ENCODE results near the gene INF2.

Gene INF2

DNA sequence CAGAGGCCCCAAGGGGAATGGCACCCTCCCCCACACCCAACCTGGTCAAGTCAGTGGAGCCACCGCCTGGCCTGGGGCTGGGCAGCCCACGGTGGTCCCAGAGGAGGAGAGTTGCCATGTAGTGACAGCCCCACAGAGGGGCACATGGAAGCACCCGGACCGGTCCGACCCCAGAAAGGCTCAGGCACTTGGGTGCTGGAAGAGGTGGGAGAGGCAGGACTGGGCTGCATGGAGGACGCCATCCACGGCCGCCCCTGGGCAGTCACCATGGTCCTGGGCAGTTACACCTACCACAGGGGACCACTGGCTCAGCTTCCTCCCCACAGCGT is 46.9 kb upstream of the INF2 start:
- Histone ChIP-seq H3K18ac (ENCODE audit: low read length) (no peak overlapping the region), H4K91ac (ENCODE audit: low read depth, low read length) (no peak overlapping the region), H3K4me1 (ENCODE audit: control insufficient read depth in 1 of 2, insufficient read depth in 2 of 2, low read length in 2 of 2) (no peaks in the 10 kb centered on the region), H4K12ac (ENCODE audit: low read depth, low read length) (no peak overlapping the region), H2BK120ac (ENCODE audit: insufficient read depth, low read length, poor library complexity) (no peak overlapping the region), H3K36me3 (ENCODE audit: control insufficient read depth in 1 of 2, insufficient read depth in 2 of 2, low read length in 2 of 2) (no peaks in the 10 kb centered on the region), H2BK5ac (ENCODE audit: low read depth, low read length, poor library complexity) (no peak overlapping the region), H2AFZ (ENCODE audit: insufficient read depth, low read length, poor library complexity) (no peak overlapping the region), H3K79me1 (ENCODE audit: low read length) (no peaks in the 10 kb centered on the region), H3K23ac (ENCODE audit: low read length) (no peak overlapping the region), H3K9me3 (ENCODE audit: insufficient read depth, low read depth, low read length) (peaks cover 3% of the 10 kb centered on the region), H3K4me3 (ENCODE audit: low read depth, low read length) (no peak overlapping the region), H3K79me2 (ENCODE audit: control insufficient read depth, insufficient read depth, low read length, poor library complexity) (no peaks in the 10 kb centered on the region), H2AK5ac (ENCODE audit: low read length) (no peak overlapping the region), H3K4me2 (ENCODE audit: low read length) (no peak overlapping the region), H3K14ac (ENCODE audit: low read length) (no peak overlapping the region), H3K27me3 (ENCODE audit: insufficient read depth, low read length) (no peaks in the 10 kb centered on the region), H3K4ac (ENCODE audit: low read depth, low read length) (no peak overlapping the region), H2BK12ac (ENCODE audit: low read length) (no peak overlapping the region), H3K27ac (ENCODE audit: low read depth, low read length) (no peak overlapping the region), H3K9ac (ENCODE audit: low read length) (no peak overlapping the region), H4K8ac (ENCODE audit: low read depth, low read length) (no peak overlapping the region)
- WGBS (ENCODE audit: extremely low coverage, insufficient coverage, insufficient read length), result no CpG with 5 or more reads among the region's 9 CpGs
- no peak for DNase-seq

- H2BK5ac ChIP-seq (ENCODE audit: low read depth, low read length, poor library complexity), result no peak overlapping the region
- no peak overlapping the region for H2AFZ ChIP-seq (ENCODE audit: insufficient read depth, low read length, poor library complexity)
- WGBS (ENCODE audit: extremely low coverage, insufficient coverage, insufficient read length), result no CpG with 5 or more reads among the region's 8 CpGs
- H3K9ac ChIP-seq (ENCODE audit: low read length), result no peak overlapping the region
- no peak overlapping the region for H4K12ac ChIP-seq (ENCODE audit: low read depth, low read length)
- no peak overlapping the region for H4K91ac ChIP-seq (ENCODE audit: low read depth, low read length)
- no peaks in the 10 kb centered on the region for H3K79me2 ChIP-seq (ENCODE audit: control insufficient read depth, insufficient read depth, low read length, poor library complexity)
- no peak overlapping the region for H4K8ac ChIP-seq (ENCODE audit: low read depth, low read length)
- H3K23ac ChIP-seq (ENCODE audit: low read length), result no peak overlapping the region
- no peak overlapping the region for H3K4me2 ChIP-seq (ENCODE audit: low read length)
- H3K9me3 ChIP-seq (ENCODE audit: insufficient read depth, low read depth, low read length), result peaks cover 3% of the 10 kb centered on the region
- H3K4me1 ChIP-seq (ENCODE audit: control insufficient read depth in 1 of 2, insufficient read depth in 2 of 2, low read length in 2 of 2), result no peaks in the 10 kb centered on the region
- no peak overlapping the region for H3K18ac ChIP-seq (ENCODE audit: low read length)
- no peak overlapping the region for H2BK120ac ChIP-seq (ENCODE audit: insufficient read depth, low read length, poor library complexity)
- no peak overlapping the region for H3K4ac ChIP-seq (ENCODE audit: low read depth, low read length)
- H3K14ac ChIP-seq (ENCODE audit: low read length), result no peak overlapping the region
- no peak overlapping the region for H3K4me3 ChIP-seq (ENCODE audit: low read depth, low read length)
- no peaks in the 10 kb centered on the region for H3K79me1 ChIP-seq (ENCODE audit: low read length)
- H2AK5ac ChIP-seq (ENCODE audit: low read length), result no peak overlapping the region
- H3K27ac ChIP-seq (ENCODE audit: low read depth, low read length), result no peak overlapping the region
- no peak for DNase-seq
- H3K27me3 ChIP-seq (ENCODE audit: insufficient read depth, low read length), result no peaks in the 10 kb centered on the region
- no peak overlapping the region for H2BK12ac ChIP-seq (ENCODE audit: low read length)
- no peaks in the 10 kb centered on the region for H3K36me3 ChIP-seq (ENCODE audit: control insufficient read depth in 1 of 2, insufficient read depth in 2 of 2, low read length in 2 of 2)
Measured at GRCh38 chr14:104643306-104643705, 46.1 kb upstream of the INF2 start.

DNA sequence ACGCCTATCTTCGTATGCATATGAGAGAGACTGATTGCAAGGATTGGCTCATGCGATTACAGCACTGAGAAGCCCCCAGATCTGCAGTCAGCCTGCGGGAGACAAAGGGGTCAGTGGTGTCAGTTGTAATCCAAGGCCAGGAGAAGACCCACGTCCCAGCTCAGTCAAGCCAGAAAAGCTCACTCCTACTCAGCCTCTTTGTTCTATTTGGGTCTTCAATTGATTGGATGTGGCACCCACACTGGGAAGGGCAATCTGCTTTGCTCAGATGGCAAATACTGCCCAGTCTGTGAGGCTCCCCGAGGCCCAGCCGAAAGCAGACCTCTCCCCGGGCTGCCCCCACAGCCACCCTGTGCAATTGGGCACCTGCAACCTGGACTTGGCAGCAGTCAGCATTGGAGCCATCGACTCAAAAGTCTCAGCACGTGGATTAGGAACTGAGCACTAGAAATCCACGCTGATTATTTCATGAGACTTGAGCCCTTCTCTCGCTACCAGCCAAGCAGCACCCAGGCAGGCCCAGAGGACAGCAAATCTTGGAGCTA is 45.3 kb upstream of the INF2 start:
- H2AK5ac ChIP-seq (ENCODE audit: low read length), result no peak overlapping the region
- H3K9me3 ChIP-seq (ENCODE audit: insufficient read depth, low read depth, low read length), result peaks cover 3% of the 10 kb centered on the region
- no peaks in the 10 kb centered on the region for H3K27me3 ChIP-seq (ENCODE audit: insufficient read depth, low read length)
- no peak overlapping the region for H3K4ac ChIP-seq (ENCODE audit: low read depth, low read length)
- no peaks in the 10 kb centered on the region for H3K36me3 ChIP-seq (ENCODE audit: control insufficient read depth in 1 of 2, insufficient read depth in 2 of 2, low read length in 2 of 2)
- H3K79me1 ChIP-seq (ENCODE audit: low read length), result no peaks in the 10 kb centered on the region
- no peak overlapping the region for H3K4me2 ChIP-seq (ENCODE audit: low read length)
- no peak overlapping the region for H3K18ac ChIP-seq (ENCODE audit: low read length)
- no peak overlapping the region for H3K4me3 ChIP-seq (ENCODE audit: low read depth, low read length)
- H4K91ac ChIP-seq (ENCODE audit: low read depth, low read length), result no peak overlapping the region
- no peak overlapping the region for H2BK12ac ChIP-seq (ENCODE audit: low read length)
- H3K4me1 ChIP-seq (ENCODE audit: control insufficient read depth in 1 of 2, insufficient read depth in 2 of 2, low read length in 2 of 2), result no peaks in the 10 kb centered on the region
- WGBS (ENCODE audit: extremely low coverage, insufficient coverage, insufficient read length), result no CpG with 5 or more reads among the region's 12 CpGs
- H4K12ac ChIP-seq (ENCODE audit: low read depth, low read length), result no peak overlapping the region
- no peaks in the 10 kb centered on the region for H3K79me2 ChIP-seq (ENCODE audit: control insufficient read depth, insufficient read depth, low read length, poor library complexity)
- no peak overlapping the region for H2AFZ ChIP-seq (ENCODE audit: insufficient read depth, low read length, poor library complexity)
- no peak overlapping the region for H4K8ac ChIP-seq (ENCODE audit: low read depth, low read length)
- no peak overlapping the region for H3K9ac ChIP-seq (ENCODE audit: low read length)
- no peak overlapping the region for H2BK120ac ChIP-seq (ENCODE audit: insufficient read depth, low read length, poor library complexity)
- H3K23ac ChIP-seq (ENCODE audit: low read length), result no peak overlapping the region
- H3K27ac ChIP-seq (ENCODE audit: low read depth, low read length), result no peak overlapping the region
- no peak overlapping the region for H2BK5ac ChIP-seq (ENCODE audit: low read depth, low read length, poor library complexity)
- no peak for DNase-seq
- no peak overlapping the region for H3K14ac ChIP-seq (ENCODE audit: low read length)

- H3K18ac ChIP-seq (ENCODE audit: low read length), result no peak overlapping the region
- no peak overlapping the region for H2BK120ac ChIP-seq (ENCODE audit: insufficient read depth, low read length, poor library complexity)
- H4K91ac ChIP-seq (ENCODE audit: low read depth, low read length), result no peak overlapping the region
- no peak overlapping the region for H2BK5ac ChIP-seq (ENCODE audit: low read depth, low read length, poor library complexity)
- H4K12ac ChIP-seq (ENCODE audit: low read depth, low read length), result no peak overlapping the region
- H3K27ac ChIP-seq (ENCODE audit: low read depth, low read length), result no peak overlapping the region
- H3K27me3 ChIP-seq (ENCODE audit: insufficient read depth, low read length), result no peaks in the 10 kb centered on the region
- no peak overlapping the region for H3K4ac ChIP-seq (ENCODE audit: low read depth, low read length)
- no peak overlapping the region for H4K8ac ChIP-seq (ENCODE audit: low read depth, low read length)
- H3K36me3 ChIP-seq (ENCODE audit: control insufficient read depth in 1 of 2, insufficient read depth in 2 of 2, low read length in 2 of 2), result no peaks in the 10 kb centered on the region
- no peak overlapping the region for H3K4me2 ChIP-seq (ENCODE audit: low read length)
- H3K4me1 ChIP-seq (ENCODE audit: control insufficient read depth in 1 of 2, insufficient read depth in 2 of 2, low read length in 2 of 2), result no peaks in the 10 kb centered on the region
- peak in 1 of 2 donors; percentile 15 for DNase-seq
- H2AK5ac ChIP-seq (ENCODE audit: low read length), result no peak overlapping the region
- H3K9me3 ChIP-seq (ENCODE audit: insufficient read depth, low read depth, low read length), result peaks cover 3% of the 10 kb centered on the region
- no peak overlapping the region for H2AFZ ChIP-seq (ENCODE audit: insufficient read depth, low read length, poor library complexity)
- no peak overlapping the region for H3K23ac ChIP-seq (ENCODE audit: low read length)
- no CpG with 5 or more reads among the region's 11 CpGs for WGBS (ENCODE audit: extremely low coverage, insufficient coverage, insufficient read length)
- H3K14ac ChIP-seq (ENCODE audit: low read length), result no peak overlapping the region
- no peaks in the 10 kb centered on the region for H3K79me1 ChIP-seq (ENCODE audit: low read length)
- no peak overlapping the region for H3K9ac ChIP-seq (ENCODE audit: low read length)
- H2BK12ac ChIP-seq (ENCODE audit: low read length), result no peak overlapping the region
- no peak overlapping the region for H3K4me3 ChIP-seq (ENCODE audit: low read depth, low read length)
- H3K79me2 ChIP-seq (ENCODE audit: control insufficient read depth, insufficient read depth, low read length, poor library complexity), result no peaks in the 10 kb centered on the region
Measured at GRCh38 chr14:104644656-104645378, 44.6 kb upstream of the INF2 start.
